ENCODE measurements around the gene TERF2IP.
A peak's percentile ranks its signal among the peaks of the same experiment; 100 is the strongest.

The TERF2IP gene

DNA sequence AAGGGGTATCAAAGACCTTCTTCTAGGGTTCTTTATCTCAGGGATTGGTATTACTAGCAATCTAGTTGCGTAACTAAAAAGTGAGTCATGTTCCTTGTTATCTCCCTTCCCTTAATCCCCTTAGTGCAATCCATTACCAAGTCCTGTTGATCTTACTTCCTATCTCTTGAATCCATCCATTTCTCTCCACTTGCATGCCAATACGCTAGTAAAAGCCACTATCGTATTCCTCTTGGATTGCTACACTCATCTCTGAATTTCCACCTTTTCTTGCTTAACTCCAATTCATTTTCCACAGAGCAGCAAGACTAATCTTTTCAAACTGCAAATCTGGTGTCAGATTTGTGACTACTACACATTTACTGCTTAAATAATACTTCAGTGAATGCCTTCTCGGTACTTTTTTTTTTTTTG is 22.6 kb upstream of the TERF2IP start:
- TF ChIP-seq CTCF (conservative IDR thresholded peaks at IDR 0.05; ENCODE audit: low read depth, low read length): no peak
- H3K4me3 ChIP-seq (ENCODE audit: low read depth, low read length): no peak overlapping the region
- peak; percentile 52 for DNase-seq (ENCODE audit: low read depth)

DNA sequence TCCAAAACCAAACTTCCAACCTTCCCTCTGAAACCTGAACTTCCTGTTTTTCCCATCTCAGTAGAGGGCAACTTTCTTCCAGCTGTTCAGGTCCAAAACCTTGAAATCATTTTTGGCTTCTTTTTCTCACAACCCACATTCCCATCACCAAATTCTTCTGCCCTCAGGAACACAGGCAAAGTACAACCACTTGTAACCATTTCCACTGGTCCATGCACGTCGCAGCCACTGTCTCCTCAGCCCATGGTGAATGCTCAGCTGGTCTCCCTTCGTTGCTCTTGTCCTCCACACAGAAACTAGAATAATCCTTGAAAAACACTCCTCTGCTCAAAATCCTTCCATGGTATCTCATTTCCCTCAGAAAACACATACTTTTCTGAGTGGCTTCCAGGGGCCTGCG is 20.8 kb upstream of the TERF2IP start:
- DNase-seq (ENCODE audit: low read depth): no peak
- H3K4me3 ChIP-seq (ENCODE audit: low read depth, low read length): no peak overlapping the region
- no peak for TF ChIP-seq CTCF (conservative IDR thresholded peaks at IDR 0.05; ENCODE audit: low read depth, low read length)

- DNase-seq (ENCODE audit: low read depth): peak; percentile 76
- no peak overlapping the region for H3K4me3 ChIP-seq (ENCODE audit: low read depth, low read length)
- no peak for TF ChIP-seq CTCF (conservative IDR thresholded peaks at IDR 0.05; ENCODE audit: low read depth, low read length)
These were observed 19.7 kb upstream of the TERF2IP start for GRCh38 chr16:75627851-75628250.

DNA sequence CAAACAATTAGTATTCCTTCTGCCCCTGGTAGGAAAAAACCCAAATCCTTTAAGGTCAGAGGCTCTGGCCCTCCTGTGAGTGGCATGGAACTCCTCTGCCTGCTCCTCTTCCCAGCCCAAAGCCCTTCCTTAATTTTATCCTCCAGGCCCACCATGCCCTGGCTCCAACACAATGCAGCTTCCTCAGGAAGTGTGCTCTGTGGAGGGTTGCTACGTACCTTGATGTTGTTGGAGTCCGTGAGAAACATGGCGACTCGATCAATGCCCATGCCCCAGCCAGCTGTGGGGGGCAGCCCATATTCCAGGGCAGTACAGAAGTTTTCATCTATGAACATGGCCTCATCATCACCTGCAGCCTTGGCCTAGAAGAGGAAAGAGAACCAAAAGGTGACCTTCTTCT is 19.2 kb upstream of the TERF2IP start:
- no peak for DNase-seq (ENCODE audit: low read depth)
- TF ChIP-seq CTCF (conservative IDR thresholded peaks at IDR 0.05; ENCODE audit: low read depth, low read length): no peak
- no peak overlapping the region for H3K4me3 ChIP-seq (ENCODE audit: low read depth, low read length)

DNA sequence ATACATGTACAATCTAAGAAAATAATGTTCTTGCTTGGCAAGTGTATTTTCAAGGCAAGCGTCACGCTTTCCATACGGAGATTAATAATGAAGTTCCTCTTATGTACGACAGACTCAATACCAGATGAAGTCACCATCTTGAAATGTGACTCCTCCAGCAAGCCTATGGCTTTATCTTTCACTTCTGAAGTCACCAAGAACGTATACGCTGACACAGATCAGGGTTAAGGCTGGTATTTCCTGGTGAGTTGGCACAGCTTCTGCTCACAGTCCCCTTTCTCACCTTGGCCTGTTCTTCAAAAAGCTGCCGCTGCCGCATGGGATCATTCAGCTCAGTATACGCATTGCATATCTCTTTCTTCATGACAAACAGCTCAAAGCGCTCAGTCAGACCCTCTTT is 18.4 kb upstream of the TERF2IP start:
- H3K4me3 ChIP-seq (ENCODE audit: low read depth, low read length): no peak overlapping the region
- DNase-seq (ENCODE audit: low read depth): no peak
- TF ChIP-seq CTCF (conservative IDR thresholded peaks at IDR 0.05; ENCODE audit: low read depth, low read length): no peak

DNA sequence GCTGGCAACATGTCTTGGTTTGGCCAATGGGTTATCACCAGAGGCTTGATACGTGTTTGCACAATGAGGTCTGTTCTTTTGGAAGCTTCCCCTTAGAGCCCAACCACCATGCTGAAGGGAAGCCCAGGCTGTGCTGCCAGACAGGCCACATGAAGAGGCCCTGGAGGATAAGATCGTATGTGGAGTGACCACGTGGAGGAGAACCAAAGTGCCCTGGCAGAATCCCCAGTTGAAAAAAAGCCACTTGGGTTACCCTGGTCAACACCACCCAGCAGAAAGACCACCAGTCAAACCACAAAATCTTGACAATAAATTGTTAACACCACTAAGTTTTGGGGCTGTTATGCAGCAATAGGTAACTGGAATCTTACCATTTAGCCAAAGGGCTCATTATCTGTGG is 17.5 kb upstream of the TERF2IP start:
- no peak for DNase-seq (ENCODE audit: low read depth)
- no peak overlapping the region for H3K4me3 ChIP-seq (ENCODE audit: low read depth, low read length)
- no peak for TF ChIP-seq CTCF (conservative IDR thresholded peaks at IDR 0.05; ENCODE audit: low read depth, low read length)

DNA sequence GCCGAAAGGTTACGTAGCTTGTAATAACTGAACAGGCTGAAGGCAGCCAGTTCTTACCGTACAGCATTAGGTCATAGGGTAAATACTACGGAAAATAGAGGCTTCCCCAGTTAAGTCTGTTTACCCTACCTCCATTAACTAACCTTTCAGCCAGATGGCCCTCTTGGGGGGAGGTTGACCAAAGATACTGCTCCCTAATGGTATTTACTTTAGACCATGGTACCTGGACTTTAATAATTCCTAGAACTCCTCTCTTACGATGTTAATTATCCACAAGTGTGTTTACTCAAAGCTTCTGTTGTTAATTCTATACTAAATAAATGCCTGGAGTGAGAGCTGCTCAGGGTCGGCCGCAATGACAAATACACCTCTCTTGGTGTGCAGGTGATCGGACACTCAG is 14.7 kb upstream of the TERF2IP start:
- TF ChIP-seq CTCF (conservative IDR thresholded peaks at IDR 0.05; ENCODE audit: low read depth, low read length): no peak
- no peak for DNase-seq (ENCODE audit: low read depth)
- H3K4me3 ChIP-seq (ENCODE audit: low read depth, low read length): no peak overlapping the region

All from choroid plexus epithelial cell (primary cell).